HepG2 (cell line): ENCODE results near the gene ID3.

Source experiments
- KAT7 ChIP-seq: IDR thresholded peaks from 2 replicates; pipeline ENCODE4 v1.6.1; 2018; ENCODE audit warnings: borderline replicate concordance, missing compliant biosample characterization
- POLR2AphosphoS5 ChIP-seq: IDR thresholded peaks from 2 replicates; pipeline ENCODE4 v1.6.1; 2012; ENCODE audit warnings: low read depth, low read length

- no peak for TF ChIP-seq KAT7
- TF ChIP-seq POLR2AphosphoS5: no peak
Measured at GRCh38 chr1:23589585-23589986, 30.3 kb upstream of the ID3 start.
